GM12891 (cell line): ENCODE results near the gene ZNF805.

Experiments used
- POLR2A ChIP-seq: IDR thresholded peaks from 2 replicates; pipeline ENCODE4 v1.6.1; 2011; ENCODE audit warnings: low read depth, low read length, control low read depth
- POLR2AphosphoS5 ChIP-seq: IDR thresholded peaks from 2 replicates; pipeline ENCODE4 v1.6.1; 2011; ENCODE audit warnings: low read depth, low read length, control low read depth
- POU2F2 ChIP-seq: IDR thresholded peaks from 2 replicates; pipeline ENCODE4 v1.6.1; 2011; ENCODE audit warnings: low read depth, mild to moderate bottlenecking, control low read depth, low read length, moderate library complexity
- TAF1 ChIP-seq: IDR thresholded peaks from 2 replicates; pipeline ENCODE4 v1.6.1; 2011; ENCODE audit warnings: low read depth, low read length, control low read depth

DNA sequence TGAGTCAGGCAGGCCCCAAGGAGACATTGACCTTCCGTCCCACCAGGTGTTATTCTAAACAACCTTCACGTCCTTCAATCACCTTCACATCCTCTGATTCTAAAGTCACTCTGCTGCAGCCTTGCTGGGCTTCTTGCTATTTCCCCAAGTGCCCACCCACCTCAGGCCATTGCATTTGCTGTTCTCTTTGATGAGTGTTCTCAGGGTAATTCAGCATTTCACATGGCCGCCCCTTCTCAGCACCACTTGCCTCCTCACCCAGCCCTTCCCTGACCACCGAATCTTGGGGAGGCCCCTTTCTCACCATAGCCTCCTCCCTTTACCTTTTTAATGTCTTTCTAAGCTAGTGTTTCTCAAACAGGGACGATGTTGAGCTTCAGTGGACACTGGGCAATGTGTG, 4.6 kb downstream of the ZNF805 start:
- TF ChIP-seq POLR2AphosphoS5 = no peak
- TF ChIP-seq TAF1 = no peak
- TF ChIP-seq POLR2A = no peak
- no peak for TF ChIP-seq POU2F2
